OCI-LY7 (cell line): ENCODE measurements around the gene EMC7. TPM values are rescaled to one million over a fixed set of nuclear protein-coding genes. Genes with fewer than 3 reads are reported as not detected.

Source experiments
- BruUV-seq: library from RNA; stranded (reverse); fragments of 400-500 nt; replicated peaks from 2 replicates; lab custom pipeline; 2021; lab: Mats Ljungman, UMichigan
- CTCF ChIA-PET: fragments of 300-600 bp; sonication (Branson Sonifier 250); formaldehyde crosslinking; loops from one replicate; lab custom pipeline; 2022; ENCODE audit warnings: antibody characterized with exemption; ENCODE audit not compliant: unreplicated experiment; lab: Charles Lee
- POLR2A ChIA-PET: fragments of 300-600 bp; sonication (Branson Sonifier 250); formaldehyde crosslinking; loops from one replicate; lab custom pipeline; 2022; ENCODE audit warnings: antibody characterized with exemption; lab: Charles Lee
- DNase-seq: peaks from one replicate; pipeline ENCODE4 v3.0.0-alpha.2; 2015; ENCODE audit warnings: low spot score
- H2AFZ ChIP-seq: fragments of 200-600 bp; sonication (generic), shearing (Covaris generic); 2 replicates; pipeline ENCODE4 v1.6.1; 2014; ENCODE audit warnings: mild to moderate bottlenecking, antibody characterized with exemption, low read length, moderate library complexity
- H3K27ac ChIP-seq: fragments of 200-600 bp; sonication (generic); 2 replicates; pipeline ENCODE4 v1.5.1; 2014; ENCODE audit warnings: mixed run types, low read depth, mild to moderate bottlenecking, moderate library complexity, low read length, inconsistent platforms; ENCODE audit not compliant: poor library complexity, severe bottlenecking
- H3K36me3 ChIP-seq: fragments of 200-600 bp; sonication (generic); 2 replicates; pipeline ENCODE4 v1.6.1; 2014; ENCODE audit warnings: mild to moderate bottlenecking, antibody characterized with exemption, low read length, moderate library complexity, mixed read lengths; ENCODE audit not compliant: insufficient read depth
- H3K4me1 ChIP-seq: fragments of 200-600 bp; sonication (generic); 2 replicates; pipeline ENCODE4 v1.5.1; 2014; ENCODE audit warnings: mild to moderate bottlenecking, low read length; ENCODE audit not compliant: insufficient read depth, poor library complexity, severe bottlenecking
- H3K4me2 ChIP-seq: fragments of 200-600 bp; sonication (generic); 2 replicates; pipeline ENCODE4 v1.6.1; 2014; ENCODE audit warnings: mild to moderate bottlenecking, low read length
- H3K4me3 ChIP-seq: fragments of 200-600 bp; sonication (generic); 2 replicates; pipeline ENCODE4 v1.5.1; 2014; ENCODE audit warnings: mild to moderate bottlenecking, low read depth, low read length; ENCODE audit not compliant: poor library complexity, severe bottlenecking
- H3K79me2 ChIP-seq: fragments of 200-600 bp; sonication (generic); 2 replicates; pipeline ENCODE4 v1.6.1; 2016; ENCODE audit warnings: low read depth, mild to moderate bottlenecking, low read length, moderate library complexity, mixed read lengths; ENCODE audit not compliant: insufficient read depth
- H3K9me2 ChIP-seq: fragments of 200-600 bp; sonication (generic); 2 replicates; pipeline ENCODE4 v1.6.1; 2016; ENCODE audit warnings: mild to moderate bottlenecking, low read length, mixed read lengths; ENCODE audit not compliant: insufficient read depth
- H3K9me3 ChIP-seq: fragments of 200-600 bp; sonication (generic); 2 replicates; pipeline ENCODE4 v1.6.1; 2014; ENCODE audit warnings: mild to moderate bottlenecking, mixed run types, low read length, mixed read lengths
- H4K20me1 ChIP-seq: fragments of 200-600 bp; sonication (generic); 2 replicates; pipeline ENCODE4 v1.6.1; 2014; ENCODE audit warnings: mild to moderate bottlenecking, antibody characterized with exemption, low read length, moderate library complexity, mixed read lengths; ENCODE audit not compliant: insufficient read depth
- EZH2phosphoT487 ChIP-seq: fragments of 200-600 bp; sonication (generic); IDR thresholded peaks from 2 replicates; pipeline ENCODE4 v1.6.1; 2018; ENCODE audit warnings: low read depth, borderline replicate concordance, mild to moderate bottlenecking, mixed run types, antibody characterized with exemption, low read length, moderate library complexity, mixed read lengths
- intact Hi-C: fragments of 100-400 bp; cut with micrococcal nuclease; formaldehyde crosslinking; loops from one replicate; pipeline ENCODE4 v1.10.0; 2022; ENCODE audit not compliant: unreplicated experiment
- total RNA-seq, 2 experiments: library from RNA; depleted of rRNA in 1 of 2; stranded (reverse); fragments of >200 nt in 1 of 2; shearing (Covaris generic) in 1 of 2; gene quantifications; 2 replicates each; pipeline ENCODE4 v1.2.3, GENCODE V29; 2014 to 2022
- TF ChIP-seq, protein P1 (sequence below): fragments of 200-600 bp; sonication (generic); conservative IDR thresholded peaks from 2 replicates; pipeline ENCODE4 v1.5.1; 2014; ENCODE audit warnings: mild to moderate bottlenecking, antibody characterized with exemption, low read length, moderate library complexity, mixed read lengths

Gene EMC7
- total RNA-seq, 2 experiments from 2014 or later: 14.7 to 41.4 TPM

DNA sequence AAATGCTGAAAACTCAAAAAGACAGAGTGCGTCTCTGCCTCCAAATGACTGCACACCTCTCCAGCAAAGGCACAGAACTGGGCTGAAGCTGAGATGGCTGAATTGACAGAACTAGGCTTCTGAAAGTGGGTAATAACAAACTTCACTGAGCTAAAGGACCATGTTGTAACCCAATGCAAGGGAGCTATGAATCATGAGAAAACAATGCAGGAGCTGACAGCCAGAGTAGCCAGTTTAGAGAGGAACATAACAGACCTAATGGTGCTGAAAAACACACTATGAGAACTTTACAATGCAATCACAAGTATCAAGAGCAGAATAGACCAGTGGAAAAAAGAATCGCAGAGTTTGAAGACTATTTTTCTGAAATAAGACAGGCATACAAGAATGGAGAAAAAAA is 52.5 kb downstream of the EMC7 start:
- H3K36me3 ChIP-seq: no peaks in the 10 kb centered on the region
- BruUV-seq: no TSS peak
- intact Hi-C loops: no loop called here
- no peaks in the 10 kb centered on the region for H4K20me1 ChIP-seq
- no peaks in the 10 kb centered on the region for H3K79me2 ChIP-seq
- H3K4me3 ChIP-seq: no peak overlapping the region
- H2AFZ ChIP-seq: no peak overlapping the region
- DNase-seq: no peak
- H3K27ac ChIP-seq: no peak overlapping the region
- H3K4me2 ChIP-seq: no peak overlapping the region
- no peaks in the 10 kb centered on the region for H3K9me3 ChIP-seq
- TF ChIP-seq, protein P1, sequence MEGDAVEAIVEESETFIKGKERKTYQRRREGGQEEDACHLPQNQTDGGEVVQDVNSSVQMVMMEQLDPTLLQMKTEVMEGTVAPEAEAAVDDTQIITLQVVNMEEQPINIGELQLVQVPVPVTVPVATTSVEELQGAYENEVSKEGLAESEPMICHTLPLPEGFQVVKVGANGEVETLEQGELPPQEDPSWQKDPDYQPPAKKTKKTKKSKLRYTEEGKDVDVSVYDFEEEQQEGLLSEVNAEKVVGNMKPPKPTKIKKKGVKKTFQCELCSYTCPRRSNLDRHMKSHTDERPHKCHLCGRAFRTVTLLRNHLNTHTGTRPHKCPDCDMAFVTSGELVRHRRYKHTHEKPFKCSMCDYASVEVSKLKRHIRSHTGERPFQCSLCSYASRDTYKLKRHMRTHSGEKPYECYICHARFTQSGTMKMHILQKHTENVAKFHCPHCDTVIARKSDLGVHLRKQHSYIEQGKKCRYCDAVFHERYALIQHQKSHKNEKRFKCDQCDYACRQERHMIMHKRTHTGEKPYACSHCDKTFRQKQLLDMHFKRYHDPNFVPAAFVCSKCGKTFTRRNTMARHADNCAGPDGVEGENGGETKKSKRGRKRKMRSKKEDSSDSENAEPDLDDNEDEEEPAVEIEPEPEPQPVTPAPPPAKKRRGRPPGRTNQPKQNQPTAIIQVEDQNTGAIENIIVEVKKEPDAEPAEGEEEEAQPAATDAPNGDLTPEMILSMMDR: no peak
- TF ChIP-seq EZH2phosphoT487: no peak
- H3K4me1 ChIP-seq: no peaks in the 10 kb centered on the region
- ChIA-PET CTCF (no interaction called here), POLR2A (no interaction called here)
- H3K9me2 ChIP-seq: no peaks in the 10 kb centered on the region

DNA sequence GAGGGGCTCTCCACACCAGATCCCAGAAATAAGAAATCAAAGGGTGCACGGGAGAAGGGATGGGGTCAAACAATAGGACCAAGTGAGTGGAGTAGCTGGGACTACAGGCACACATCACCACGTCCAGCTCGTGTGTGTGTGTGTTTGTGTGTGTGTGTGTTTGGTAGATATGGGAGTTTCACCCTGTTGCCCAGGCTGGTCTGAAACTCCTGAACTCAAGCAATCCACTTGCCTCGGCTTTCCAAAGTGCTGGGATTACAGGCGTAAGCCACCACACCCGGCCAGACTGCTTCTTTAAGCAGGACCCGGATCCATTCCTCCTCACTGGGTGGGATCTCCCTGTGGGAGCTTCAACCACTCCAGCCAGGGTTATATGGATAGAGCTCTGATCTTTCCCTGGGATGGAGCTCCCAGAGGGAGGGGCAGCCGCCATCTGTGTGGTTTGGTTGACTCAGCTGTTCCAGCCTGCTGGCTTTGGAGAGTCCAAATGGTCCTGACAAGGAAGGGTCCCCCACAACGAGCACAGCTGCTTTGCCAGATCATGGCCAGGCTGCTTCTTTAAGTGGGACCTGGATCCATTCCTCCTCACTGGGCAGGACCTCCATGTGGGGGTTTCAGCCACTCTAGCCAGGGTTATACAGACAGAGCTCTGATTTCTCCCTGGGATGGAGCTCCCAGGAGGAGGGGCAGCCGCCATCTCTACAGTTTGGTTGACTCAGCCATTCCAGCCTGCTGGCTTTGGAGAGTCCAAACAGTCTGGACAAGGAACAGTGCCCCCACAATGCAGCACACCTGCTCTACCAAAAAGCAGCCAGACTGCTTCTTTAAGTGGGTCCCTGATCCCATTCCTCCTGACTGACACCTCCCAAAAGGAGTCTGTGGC is 53.5 kb downstream of the EMC7 start:
- no peaks in the 10 kb centered on the region for H3K4me1 ChIP-seq
- no peaks in the 10 kb centered on the region for H3K36me3 ChIP-seq
- H3K4me3 ChIP-seq: no peak overlapping the region
- no peak overlapping the region for H3K27ac ChIP-seq
- H3K9me3 ChIP-seq: no peaks in the 10 kb centered on the region
- no peak for DNase-seq
- TF ChIP-seq, protein P1: no peak
- TF ChIP-seq EZH2phosphoT487: no peak
- no peaks in the 10 kb centered on the region for H3K79me2 ChIP-seq
- intact Hi-C loops: no loop called here
- CTCF ChIA-PET: no interaction called here
- no peaks in the 10 kb centered on the region for H3K9me2 ChIP-seq
- no peak overlapping the region for H3K4me2 ChIP-seq
- POLR2A ChIA-PET: interaction anchor here (0.5 kb wide), 1 partner anchor 1385 kb away, joined by 3 read pairs; no protein-coding TSS in a partner anchor
- H2AFZ ChIP-seq: no peak overlapping the region
- no peaks in the 10 kb centered on the region for H4K20me1 ChIP-seq
- BruUV-seq: no TSS peak
